AG09319 (cell line): ENCODE data around the gene BCL2L11.

Experiments
- DNase-seq: peaks from one replicate; pipeline ENCODE4 v3.0.0-alpha.2; 2010; ENCODE audit warnings: low read depth; ENCODE audit errors: extremely low read depth
- TF ChIP-seq, protein P1 (sequence below): IDR thresholded peaks from 2 replicates; pipeline ENCODE4 v1.5.1; 2011; ENCODE audit warnings: low read depth, mild to moderate bottlenecking, inconsistent platforms, low read length, moderate library complexity

Gene BCL2L11

DNA sequence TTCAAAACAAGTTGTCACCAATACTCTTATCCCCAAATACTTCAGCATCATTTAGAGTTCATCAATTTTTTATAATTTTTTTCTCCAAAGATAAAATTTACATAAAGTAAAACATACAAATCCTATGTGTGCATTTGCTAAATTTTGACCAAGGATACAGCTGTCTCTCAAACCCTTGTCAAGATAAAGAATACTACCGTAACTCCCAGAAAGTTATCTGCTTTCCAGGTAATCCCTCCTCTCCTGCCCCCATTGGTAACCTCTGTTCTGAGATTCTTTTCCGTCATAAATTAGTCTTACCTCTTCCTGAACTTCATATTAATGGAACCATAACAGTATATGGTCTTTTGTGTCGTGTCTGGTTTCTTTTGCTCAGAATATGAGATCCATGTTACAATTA, 49.2 kb downstream of the BCL2L11 start:
- TF ChIP-seq, protein P1, sequence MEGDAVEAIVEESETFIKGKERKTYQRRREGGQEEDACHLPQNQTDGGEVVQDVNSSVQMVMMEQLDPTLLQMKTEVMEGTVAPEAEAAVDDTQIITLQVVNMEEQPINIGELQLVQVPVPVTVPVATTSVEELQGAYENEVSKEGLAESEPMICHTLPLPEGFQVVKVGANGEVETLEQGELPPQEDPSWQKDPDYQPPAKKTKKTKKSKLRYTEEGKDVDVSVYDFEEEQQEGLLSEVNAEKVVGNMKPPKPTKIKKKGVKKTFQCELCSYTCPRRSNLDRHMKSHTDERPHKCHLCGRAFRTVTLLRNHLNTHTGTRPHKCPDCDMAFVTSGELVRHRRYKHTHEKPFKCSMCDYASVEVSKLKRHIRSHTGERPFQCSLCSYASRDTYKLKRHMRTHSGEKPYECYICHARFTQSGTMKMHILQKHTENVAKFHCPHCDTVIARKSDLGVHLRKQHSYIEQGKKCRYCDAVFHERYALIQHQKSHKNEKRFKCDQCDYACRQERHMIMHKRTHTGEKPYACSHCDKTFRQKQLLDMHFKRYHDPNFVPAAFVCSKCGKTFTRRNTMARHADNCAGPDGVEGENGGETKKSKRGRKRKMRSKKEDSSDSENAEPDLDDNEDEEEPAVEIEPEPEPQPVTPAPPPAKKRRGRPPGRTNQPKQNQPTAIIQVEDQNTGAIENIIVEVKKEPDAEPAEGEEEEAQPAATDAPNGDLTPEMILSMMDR = no peak
- DNase-seq = no peak

DNA sequence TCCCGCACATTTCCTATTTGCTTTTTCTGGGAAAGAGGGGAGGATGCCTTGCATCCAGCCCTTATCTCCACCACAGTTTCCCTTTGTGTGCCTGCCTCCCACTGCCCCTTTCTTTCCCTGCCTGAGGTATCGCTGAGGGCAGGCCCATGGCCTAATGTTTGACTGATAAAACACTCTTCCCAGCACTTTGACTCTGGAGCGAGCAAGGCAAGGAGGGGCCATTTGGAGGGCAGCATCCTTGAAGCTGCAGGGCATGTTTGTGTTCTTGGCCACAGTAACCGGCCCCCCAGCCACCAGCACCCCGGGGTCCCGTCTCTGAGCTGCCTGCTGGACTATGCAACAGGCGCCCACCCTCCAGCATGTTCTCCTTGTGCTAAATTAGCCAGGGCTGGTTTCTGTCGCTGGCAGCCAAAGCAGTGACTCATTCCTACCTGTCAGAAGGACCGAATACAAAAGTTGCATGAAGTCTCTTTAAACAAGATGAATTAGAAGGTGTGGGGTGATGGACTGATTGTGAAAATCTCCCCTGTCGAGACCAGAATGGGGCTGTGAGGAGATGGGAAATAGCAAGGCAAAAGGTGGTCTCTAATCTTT, 50.7 kb downstream of the BCL2L11 start:
- TF ChIP-seq, protein P1 = no peak
- DNase-seq = no peak

DNA sequence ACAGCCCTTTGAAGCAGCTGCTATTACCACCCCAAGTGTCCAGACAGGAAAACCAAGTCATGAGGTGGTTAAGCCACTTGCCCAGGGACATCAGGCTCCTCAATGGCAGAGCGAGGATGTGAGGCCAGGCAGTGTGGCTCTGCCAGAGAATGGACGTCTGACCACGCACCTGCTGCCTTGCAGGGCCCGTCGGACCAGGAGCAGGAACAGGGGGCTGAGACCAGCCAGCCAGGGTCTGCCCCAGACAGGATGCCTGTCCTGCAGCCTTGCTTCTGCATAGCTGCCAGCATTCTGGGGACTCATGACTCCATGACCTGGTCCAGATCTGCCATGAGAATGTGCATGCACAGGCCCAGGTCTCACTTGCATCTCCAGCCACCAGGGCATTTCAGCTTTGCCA, 52.0 kb downstream of the BCL2L11 start:
- TF ChIP-seq, protein P1 = no peak
- no peak for DNase-seq

DNA sequence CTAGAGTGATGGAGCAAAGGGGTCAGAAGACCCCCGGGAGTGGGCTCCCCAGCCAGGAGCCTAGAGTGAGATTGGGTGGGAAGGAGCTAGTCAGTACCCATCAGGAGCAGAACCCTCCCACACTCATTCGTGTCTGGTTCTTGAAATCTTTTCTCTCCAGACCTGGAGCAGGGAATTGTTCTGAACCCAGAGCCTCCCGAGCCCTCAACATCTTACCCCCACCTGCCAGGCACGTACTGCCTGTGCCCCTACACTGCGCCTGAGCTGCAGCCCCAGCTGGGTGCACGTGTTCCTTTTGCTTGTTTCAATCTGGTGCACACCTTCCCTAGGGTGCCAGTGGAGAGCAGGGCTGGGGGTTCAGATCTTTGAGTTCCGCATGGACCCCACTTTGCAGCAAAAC, 52.6 kb downstream of the BCL2L11 start:
- TF ChIP-seq, protein P1 = no peak

DNA sequence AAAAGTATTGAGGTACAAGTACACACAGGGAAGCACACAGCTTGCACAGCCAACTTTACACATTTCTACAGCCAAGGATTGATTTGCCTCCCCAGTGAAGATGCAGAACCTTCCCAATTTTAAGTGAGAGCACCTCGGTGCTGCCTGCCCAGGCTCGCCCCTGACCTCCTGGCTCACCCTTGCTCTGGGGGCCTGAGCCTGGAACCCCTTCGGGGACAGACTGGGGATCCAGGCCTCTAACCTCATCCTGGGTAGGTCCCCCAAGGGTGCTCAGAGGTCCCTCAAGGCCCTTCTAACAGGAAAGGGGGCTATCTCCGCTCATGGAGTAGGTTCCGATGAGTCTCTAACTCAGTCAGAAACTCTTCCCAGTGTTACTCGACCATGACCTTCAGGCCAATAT, 53.1 kb downstream of the BCL2L11 start:
- no peak for DNase-seq
- TF ChIP-seq, protein P1 = no peak

More for the DNA sequence above, 52.6 kb downstream of the BCL2L11 start:
- no peak for DNase-seq

DNA sequence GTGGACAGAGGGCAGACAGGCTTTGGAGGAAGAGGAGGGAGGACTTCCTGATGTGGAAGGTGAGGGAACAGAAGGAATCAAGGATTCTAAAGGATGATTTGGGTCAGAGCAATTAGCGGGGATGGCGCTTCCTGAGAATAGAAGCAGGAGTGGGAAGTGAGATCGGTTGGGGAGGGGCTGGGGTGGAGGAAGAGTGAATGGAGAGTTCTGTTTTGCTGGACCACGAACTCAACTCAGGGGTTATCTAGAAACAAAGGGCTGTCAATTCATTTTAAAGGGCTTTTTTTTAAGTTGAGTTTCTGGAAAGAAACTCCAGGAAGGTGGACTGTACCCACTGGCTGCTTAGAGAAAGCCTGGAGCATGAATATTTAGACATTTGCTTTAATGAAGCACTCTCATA, 54.9 kb downstream of the BCL2L11 start:
- TF ChIP-seq, protein P1 = no peak

DNA sequence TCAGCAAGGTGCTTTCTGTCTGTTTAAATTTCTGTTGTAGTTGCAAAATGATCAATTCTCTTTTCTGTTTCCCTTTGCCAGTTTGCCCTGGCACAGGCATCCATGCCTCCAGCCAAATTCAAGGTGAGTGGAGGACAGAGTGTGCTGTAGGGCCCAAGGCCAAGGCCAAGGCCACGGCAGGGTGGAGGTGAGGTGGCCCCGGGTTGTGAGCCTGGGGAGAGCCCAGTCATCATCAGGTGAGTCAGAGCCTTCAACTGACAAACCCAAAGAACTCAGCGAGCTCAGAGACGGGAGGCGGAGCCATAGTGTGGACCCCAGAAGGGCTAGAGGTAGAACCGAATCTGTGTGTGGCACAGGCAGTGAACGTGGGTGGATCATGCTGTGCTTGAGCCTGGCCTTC, 55.7 kb downstream of the BCL2L11 start:
- TF ChIP-seq, protein P1 = no peak
- DNase-seq = no peak

More for the DNA sequence above, 54.9 kb downstream of the BCL2L11 start:
- no peak for DNase-seq
